Inferior parietal cortex (tissue), 1 donor: ENCODE data around the gene KRT14.
"Not testable (repeated sequence)": the region's sequence is repeated elsewhere in the genome, so short reads cannot be mapped to it uniquely, and the experiment has no call there.

Experiments used
- DNase-seq: peaks from one replicate; pipeline ENCODE4 v3.0.0-alpha.2; 2016; ENCODE audit errors: extremely low spot score

KRT14 gene

DNA sequence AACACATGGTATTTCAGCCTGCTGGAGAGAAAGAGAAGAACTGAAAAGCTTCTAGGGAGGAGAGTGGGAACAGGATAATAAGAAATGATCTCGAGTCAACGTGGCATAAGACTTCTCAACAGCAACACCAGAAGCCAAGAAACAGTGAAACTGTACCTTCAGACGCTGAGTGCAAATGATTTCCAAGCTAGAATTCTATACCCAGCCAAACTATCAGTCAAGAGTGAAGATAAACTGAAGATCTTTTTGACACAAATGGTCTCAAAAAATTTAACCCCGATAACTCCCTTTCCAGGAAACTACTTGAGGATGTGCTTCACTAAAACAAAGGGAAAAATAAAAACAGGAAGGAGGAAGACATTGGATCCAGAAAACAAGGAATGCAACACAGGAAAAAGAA lies 20.2 kb upstream of the KRT14 start:
- DNase-seq: not testable (repeated sequence)

DNA sequence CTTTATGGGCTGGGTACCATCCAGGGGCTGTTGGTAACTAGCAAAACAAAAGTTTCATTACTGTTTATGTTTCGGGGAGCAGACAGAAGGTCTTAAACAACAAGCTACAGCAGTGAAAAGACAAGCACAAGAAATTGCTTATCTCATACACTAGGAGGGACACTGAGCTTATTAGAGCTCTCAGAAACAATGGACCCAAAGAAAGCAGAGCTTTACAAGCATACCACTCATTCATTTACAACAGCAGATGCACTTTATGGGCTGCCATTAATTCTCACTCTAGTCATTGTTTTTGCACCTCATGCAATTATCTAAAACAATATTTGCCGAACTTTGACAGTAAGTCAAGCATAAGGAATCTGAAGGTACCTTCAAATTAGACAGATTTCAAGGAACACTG lies 15.8 kb upstream of the KRT14 start:
- no peak for DNase-seq

DNA sequence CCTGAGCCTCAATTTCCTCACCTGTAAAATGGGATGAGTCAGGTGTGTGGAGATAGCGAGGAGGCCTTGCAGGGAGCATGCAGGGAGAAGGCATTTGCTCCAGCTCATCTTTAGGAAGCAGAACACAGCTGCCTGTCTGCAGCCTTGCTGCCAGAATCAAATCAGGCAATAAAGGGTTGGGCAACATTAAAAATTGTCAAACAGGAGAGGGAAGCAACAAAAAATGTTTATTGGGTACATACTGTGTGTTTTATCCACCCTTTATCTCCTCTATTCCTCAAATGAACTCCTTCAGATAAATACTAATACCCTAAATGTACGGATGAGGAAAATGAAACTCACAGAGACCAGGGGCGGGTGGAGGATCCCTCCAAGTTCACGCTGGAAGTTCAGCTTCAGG lies 13.6 kb upstream of the KRT14 start:
- DNase-seq: no peak

DNA sequence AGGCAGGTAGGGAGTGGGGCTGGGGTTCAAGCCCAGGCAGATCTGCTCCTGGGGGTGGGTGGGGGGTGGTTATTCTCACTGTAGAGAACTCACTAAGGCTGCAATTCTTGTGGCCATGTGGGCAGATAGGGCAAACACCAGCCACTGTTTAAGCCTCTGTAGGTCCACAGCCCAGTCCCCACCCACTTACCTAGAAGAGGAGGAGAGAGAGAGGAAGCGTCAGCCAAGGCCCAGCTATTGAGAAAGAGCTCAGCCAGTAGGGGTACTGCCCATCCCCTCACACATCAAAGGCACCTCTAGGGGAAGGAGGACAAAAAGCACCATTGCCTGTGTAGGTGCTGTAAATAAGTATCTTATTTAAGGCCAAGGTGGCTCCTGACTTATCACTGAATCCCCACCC lies 13.0 kb upstream of the KRT14 start:
- DNase-seq: no peak

DNA sequence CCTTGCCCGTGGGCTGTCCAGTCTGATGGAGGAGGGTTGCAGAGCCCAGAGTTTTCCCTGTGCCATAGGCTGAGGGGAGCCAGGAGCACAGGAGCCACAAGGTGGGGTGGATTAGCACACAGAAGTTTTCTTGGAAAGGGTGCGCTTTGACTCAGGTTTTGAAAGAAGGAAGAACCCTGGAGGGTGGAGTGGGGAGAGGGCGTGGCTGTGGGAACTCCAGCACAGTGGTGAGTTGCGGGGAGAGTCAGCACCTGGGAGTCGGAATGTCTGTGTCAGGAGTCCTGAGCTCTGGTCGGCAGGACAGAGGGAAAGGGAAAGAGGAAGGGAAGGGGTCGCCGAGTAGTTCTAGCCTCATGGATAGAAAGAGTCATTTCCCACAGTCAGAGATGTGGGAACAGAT lies 8.9 kb upstream of the KRT14 start:
- no peak for DNase-seq

DNA sequence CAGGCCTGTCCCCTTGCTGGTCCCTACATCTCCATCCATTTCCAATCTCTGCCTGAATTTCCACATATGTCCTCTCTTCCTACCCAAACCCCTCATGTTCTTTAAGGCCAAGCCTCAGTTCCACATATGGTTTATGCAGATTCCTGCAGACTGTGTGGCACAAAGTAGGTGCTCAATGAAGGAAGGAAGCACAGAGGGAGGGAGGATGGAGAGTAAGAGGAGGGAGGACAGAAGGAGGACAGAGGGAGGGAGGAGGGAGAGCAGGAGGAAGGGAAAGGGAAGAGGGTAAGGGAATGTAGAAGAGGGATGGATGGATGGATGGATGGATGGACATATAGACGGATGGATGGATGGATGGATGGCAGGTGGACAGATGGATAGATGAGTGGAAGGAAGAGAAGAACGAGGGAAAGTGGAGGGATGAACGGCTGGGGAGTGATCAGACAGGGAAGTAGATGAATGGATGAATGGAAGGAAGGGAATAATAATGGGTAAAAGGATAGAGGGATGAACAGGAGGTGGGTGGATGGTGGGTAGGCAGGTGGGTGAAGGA lies 7.7 kb upstream of the KRT14 start:
- DNase-seq: no peak

DNA sequence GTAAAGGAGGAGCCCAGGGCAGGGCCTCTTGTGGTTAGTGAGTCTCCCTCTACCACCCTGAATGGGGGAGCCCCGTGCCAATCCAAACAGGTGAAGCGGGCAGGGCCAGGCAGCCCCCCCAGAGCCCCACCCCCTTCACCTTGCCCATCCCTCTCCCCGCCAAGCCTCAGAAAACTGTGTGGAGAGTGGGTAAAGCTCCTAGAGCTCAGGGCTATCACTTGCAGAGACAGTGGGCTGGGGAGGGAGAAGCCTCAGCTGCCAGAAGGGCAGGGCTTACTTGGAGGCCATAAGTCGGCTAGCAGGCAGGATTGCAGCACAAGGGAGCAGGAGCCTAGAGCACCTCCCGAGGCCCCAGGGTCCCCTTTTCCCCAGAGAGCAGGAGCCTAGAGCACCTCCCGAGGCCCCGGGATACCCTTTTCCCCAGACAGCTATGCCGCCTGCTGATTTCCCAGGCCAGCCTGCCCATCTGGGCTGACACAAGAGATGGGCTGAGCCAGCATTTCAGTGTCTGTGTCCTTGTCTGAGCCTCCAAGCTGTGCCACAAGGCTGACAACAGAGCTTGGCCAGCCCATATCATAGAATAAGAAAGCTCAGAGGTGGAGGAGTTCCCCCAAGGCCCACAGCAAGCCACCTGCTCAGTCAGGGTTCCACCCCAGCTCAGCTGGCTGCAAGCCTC lies 6.7 kb upstream of the KRT14 start:
- DNase-seq: no peak

DNA sequence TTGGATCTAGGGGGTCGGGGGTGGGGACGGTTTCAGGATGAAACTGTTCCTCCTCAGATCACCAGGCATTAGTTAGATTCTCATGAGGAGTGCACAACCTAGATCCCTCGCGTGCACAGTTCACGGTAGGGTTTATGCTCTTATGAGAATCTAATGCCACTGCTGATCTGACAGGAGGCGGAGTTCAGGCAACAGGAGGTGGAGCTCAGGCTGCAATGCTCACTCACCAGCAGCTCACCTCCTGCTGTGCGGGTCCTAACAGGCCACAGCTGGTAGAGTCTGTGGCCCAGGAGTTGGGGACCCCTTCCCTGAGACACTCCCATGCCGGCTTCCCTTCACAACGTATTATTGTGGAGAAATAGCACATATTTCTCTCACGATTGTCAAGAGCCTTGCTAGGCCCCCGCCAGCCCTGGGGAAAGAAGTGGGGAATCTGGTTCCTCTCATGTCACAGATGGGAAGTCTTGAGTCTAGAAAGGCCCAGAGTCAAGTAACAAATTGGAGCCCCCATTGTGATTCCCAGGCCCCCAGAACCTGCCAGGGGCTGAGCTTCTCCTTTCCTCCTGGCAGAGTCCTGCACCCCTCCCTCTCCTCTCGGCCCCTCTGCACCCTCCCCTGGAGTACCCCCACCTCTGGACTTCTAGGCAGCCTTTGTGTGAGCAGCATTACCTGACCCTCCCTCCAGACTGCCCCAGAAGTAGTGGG lies 6.1 kb upstream of the KRT14 start:
- no peak for DNase-seq

DNA sequence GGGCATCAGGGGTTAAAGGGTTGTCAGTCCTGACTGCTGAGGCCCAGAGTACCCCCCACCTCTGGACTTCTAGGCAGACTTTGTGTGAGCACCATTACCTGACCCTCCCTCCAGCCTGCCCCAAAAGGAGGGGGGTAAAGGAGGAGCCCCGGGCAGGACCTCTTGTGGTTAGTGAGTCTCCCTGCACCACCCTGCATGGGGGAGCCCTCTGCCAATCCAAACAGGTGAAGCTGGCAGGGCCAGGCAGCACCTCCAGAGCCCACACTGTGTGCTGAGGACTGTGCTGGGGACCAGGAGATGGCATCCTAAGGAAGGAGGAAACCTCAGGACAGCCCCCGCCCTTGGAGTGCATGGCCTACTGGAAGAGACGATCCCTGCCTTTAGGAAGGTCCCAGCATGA lies 2.6 kb upstream of the KRT14 start:
- no peak for DNase-seq

DNA sequence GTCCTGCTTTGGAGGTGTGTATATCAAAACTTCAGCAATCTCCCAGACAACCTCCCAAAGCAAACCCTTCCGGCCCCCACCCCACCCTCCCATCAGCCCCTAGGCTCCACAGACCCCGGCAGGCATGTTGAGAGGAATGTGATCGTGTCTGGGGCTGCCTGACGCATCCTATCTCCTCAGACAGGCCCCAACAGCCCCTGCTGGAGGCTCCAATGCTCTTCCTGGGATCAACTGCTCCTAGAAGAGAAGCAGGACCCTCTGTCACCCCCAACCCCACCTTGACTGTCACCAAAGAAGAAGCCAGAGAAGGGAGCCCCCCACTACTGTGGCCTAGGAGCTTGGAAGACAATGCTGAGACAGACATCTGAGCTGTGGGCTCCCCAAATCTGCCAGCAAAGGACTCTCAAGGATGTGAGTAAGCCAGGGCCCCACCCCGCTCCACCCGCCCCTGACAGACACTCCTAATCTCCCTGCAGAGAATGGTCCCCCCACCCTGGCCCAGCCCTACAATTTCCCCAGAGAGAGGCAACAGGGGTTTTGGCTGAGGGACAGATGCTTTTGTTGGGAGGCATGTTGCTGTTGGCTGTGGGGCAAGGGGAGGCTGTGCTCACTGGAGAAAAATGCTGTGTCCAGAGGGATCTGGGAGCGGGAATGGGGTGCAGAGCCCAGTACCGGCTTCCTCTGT lies 1.6 kb upstream of the KRT14 start:
- no peak for DNase-seq

DNA sequence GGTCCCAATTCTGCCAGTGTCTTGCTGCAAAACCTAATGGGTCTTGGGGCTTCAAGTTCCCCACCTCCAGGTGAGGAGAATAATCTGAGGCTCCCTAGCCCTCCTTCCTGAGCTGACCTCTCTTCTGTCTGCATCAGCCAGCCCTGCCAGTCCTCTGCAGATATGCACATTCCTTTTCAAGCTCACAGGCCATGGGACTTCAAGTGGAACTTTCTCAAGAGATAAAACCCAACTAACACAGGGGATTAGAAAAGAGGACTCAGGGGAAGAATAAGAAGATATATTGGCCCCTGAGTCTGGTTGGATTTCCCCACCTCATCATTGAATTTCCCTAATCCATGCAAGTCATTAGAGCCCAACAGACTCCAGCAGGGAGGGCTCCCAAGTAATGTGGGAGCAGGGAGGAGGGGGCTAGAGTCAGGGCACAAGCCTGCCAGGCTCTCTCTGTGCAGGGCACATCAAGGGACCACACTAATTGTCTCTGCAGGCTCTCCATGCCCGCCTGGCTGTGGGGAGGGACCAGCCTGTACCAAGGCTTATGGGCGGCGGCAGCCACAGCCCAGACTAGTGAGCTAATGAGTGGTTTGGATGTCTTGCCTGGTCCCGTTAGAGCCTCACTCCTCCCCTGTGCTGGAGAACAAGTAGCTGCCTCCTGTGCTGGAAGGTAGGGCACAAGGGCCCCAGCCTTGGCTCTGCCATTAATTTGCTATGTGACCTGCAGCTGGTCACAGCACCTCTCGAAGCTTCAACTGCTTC lies 1.2 kb downstream of the KRT14 start:
- no peak for DNase-seq

DNA sequence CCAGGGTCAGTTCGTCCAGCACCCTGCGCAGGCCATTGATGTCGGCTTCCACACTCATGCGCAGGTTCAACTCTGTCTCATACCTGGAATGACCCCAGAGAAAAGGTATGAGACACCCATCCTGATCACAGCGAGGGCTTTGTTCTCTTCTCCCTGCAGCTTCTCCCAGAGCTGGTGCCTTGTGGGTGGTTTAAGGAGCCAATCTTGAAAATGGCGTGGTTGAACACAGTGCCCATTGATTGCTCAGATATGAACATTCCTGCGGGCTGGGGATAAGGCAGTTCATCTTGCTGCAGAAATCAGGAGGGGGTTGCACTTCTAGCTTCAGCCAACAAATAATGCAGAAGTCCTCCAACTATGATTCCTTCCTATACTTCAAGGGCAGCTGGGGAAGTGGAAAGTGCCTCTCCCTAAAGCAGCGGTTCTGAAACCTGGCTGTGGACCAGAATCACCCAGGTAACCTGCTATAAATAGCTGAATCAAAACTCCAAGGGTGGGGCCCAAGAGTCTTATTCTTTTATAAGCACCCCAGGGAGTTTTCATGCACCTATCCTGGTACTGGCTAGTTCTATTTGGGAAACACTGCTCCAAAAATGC lies 2.3 kb downstream of the KRT14 start:
- DNase-seq: not testable (repeated sequence)

DNA sequence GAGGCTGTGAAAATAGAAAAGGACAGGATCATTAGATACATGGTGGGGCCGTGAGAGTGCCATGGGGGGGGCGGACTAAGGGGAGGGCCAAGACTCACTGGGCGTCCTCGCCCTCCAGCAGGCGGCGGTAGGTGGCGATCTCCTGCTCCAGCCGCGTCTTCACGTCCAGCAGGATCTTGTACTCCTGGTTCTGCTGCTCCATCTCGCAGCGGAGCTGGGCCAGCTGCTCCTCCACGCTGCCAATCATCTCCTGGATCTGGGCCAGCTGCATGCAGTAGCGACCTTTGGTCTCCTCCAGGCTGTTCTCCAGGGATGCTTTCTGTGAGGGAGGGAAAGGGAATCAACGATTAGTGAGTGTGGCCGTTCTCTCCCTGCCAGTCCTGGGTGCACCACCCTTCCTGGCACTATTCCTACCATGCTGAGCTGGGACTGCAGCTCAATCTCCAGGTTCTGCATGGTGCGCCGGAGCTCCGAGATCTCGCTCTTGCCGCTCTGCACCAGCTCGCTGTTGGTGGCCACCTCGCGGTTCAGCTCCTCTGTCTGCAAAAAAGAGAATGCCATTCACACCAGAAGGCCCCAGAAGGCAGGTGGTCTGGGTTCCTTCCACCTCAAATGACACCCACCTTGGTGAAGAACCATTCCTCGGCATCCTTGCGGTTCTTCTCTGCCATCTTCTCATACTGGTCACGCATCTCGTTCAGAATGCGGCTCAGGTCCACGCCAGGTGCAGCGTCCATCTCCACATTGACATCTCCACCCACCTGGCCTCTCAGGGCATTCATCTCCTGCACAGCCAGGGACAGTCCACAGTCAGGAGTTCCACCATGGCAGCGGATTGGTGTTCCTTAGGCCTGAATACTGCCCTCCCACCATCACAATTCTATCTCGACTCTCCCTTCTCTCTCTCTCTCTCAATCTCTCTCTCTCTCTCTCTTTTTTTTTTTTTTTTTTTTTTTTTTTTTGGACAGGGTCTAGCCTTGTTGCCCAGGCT lies 3.3 kb downstream of the KRT14 start:
- no peak for DNase-seq

DNA sequence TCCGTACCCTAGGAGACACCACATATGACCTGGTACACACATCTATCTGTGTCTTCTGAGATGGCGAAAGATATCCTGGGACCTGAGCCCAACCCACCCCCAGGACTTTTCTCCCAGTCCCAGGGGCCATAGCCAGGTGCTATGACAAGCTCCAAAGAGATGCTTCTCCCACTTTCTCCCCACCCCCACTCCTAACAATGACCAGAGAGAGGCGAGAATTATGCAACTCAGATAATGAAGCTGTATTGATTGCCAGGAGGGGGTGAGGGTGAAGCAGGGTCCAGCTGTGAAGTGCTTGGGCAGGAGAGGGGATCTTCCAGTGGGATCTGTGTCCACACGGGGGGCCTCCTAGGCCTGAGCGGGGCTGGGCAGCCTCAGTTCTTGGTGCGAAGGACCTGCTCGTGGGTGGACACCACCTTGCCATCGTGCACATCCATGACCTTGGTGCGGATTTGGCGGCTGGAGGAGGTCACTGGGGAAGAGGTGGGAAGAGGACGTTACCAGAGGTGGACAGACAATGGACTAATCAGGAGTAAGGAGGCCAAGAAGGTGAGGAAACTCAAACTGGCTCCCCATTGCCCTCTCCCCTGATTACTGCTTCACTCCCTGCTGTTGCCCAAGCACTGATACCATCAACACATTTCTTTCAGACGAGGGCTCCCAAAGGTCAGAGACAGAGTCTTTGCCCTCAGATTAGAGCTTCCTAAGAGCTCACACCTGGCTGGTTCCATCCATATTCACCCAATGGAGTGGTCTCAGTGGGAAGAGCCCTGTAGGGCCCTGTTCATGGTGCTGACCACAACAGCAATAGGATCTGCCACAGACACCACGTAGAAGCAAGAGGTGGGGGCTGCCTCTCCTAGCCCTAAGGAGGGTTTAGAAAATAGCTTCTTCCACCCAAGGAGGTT lies 4.4 kb downstream of the KRT14 start:
- DNase-seq: not testable (repeated sequence)

DNA sequence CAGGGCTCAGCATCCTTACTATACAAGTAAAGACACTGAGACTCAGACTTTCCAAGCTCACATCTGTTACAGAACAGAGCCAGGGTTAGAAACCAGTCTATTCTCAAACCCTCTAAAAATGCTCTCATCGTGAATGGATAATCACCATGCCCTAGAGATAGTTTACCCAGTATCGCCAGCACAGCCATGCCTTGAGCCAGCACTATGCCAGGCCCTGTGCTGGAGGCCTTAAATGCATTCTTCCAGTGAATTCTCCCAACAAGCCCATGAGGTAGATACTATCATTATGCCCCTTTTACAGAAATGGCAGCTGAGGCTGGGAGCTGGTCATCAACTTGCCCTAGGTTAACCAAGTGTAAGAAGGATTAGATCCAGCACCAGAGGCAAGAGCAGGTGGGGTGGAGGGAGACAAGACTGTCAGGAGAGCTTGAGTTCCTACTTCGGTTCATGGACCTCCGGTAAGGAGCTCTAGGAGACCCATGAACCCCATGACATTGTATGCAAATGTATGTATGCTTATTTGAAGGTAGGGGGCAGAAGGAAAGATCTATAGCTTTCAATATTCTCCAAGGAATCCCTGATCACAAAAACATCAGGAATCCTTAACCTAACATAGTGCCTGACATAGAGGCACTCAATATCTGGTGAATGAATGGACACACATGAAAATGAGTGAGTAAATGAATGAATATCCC lies 5.2 kb downstream of the KRT14 start:
- no peak for DNase-seq

DNA sequence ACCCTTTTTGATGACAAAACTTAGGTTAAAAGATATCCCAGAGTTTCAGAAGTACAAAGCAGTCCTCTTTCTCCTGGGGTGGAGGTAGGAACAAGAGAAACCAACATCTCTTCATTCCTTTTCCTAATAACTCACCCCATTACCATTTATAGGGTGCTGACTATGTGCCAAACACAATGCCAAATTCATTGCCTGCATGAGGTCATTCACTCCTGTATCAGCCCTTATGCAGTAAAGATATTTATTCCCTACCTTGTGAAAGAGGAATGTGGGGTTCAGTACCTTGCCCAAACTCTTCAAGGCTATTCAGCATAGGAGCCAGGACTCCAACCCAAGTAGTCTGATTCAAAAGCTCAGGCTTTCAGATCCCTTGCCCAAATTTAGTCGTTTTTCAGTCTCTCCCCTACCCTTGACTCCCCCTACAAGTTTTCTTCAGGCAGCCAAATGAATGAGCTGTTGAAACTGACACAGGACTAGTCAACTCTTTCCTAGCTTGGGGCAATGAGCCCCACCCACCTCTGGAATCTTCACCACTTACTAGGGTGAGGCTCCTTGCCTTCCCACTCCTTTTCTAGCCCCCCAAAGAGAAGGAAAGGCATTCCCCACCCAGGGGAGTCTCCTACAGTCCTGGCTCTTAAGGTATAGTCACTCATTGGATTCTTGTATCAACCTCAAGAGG lies 5.9 kb downstream of the KRT14 start:
- DNase-seq: no peak

DNA sequence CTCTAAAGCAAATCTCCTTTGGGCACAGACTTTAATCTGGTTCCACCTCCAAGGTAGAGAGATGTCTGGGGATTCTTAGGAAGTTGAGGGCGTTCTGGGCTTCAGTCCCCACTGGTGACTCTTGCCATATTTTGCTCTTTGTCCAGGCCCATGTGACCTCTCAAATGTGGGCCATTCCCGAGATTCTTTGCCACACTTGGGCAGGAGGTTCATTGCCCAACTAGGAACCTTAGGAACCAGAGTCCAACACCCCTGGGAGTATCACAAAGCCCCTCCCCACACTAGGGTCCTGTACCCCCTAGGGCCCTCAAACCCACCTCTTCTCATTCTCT lies 6.5 kb downstream of the KRT14 start:
- DNase-seq: no peak
